Stimulated activated CD8-positive, alpha-beta memory T cell treated with anti-CD3 and anti-CD28 coated beads, Interleukin-2, amount 100 ng/mL, for 48 hours (primary cell): ENCODE data around the gene BRSK2.
"Not testable (repeated sequence)": the region's sequence is repeated elsewhere in the genome, so short reads cannot be mapped to it uniquely, and the experiment has no call there.

Experiments
- DNase-seq, 2 donors: peaks; one replicate each; pipeline ENCODE4 v3.0.0-alpha.2; 2020; ENCODE audit warnings: low read depth in 2 of 2

Gene BRSK2

GRCh38 chr11:1354125-1354938 lies 35.4 kb upstream of the BRSK2 start:
- no peak for DNase-seq

- no peak for DNase-seq
Observed at GRCh38 chr11:1356007-1356435, 33.7 kb upstream of the BRSK2 start.

GRCh38 chr11:1356478-1356960 lies 33.2 kb upstream of the BRSK2 start:
- no peak for DNase-seq

- DNase-seq, result no peak
Observed at GRCh38 chr11:1358286-1358685, 31.4 kb upstream of the BRSK2 start.

- not testable (repeated sequence) for DNase-seq
Observed at GRCh38 chr11:1358931-1359330, 30.8 kb upstream of the BRSK2 start.

- no peak for DNase-seq
Observed at GRCh38 chr11:1359556-1359955, 30.2 kb upstream of the BRSK2 start.

GRCh38 chr11:1360181-1360834 lies 29.4 kb upstream of the BRSK2 start:
- no peak for DNase-seq

GRCh38 chr11:1360835-1361357 lies 28.8 kb upstream of the BRSK2 start:
- DNase-seq, result no peak

GRCh38 chr11:1361882-1362281 lies 27.9 kb upstream of the BRSK2 start:
- DNase-seq, result no peak

GRCh38 chr11:1367721-1368120 lies 22.0 kb upstream of the BRSK2 start:
- no peak for DNase-seq

GRCh38 chr11:1368216-1368615 lies 21.5 kb upstream of the BRSK2 start:
- no peak for DNase-seq

GRCh38 chr11:1368966-1369365 lies 20.8 kb upstream of the BRSK2 start:
- no peak for DNase-seq

- DNase-seq, result no peak
Observed at GRCh38 chr11:1369371-1370005, 20.2 kb upstream of the BRSK2 start.

GRCh38 chr11:1370186-1371025 lies 19.3 kb upstream of the BRSK2 start:
- no peak for DNase-seq

- DNase-seq, result no peak
Observed at GRCh38 chr11:1371026-1371325, 18.8 kb upstream of the BRSK2 start.

GRCh38 chr11:1371377-1371776 lies 18.4 kb upstream of the BRSK2 start:
- no peak for DNase-seq

GRCh38 chr11:1371836-1372465 lies 17.8 kb upstream of the BRSK2 start:
- DNase-seq, result no peak

GRCh38 chr11:1372660-1373059 lies 17.1 kb upstream of the BRSK2 start:
- no peak for DNase-seq

- no peak for DNase-seq
Observed at GRCh38 chr11:1373536-1374214, 16.1 kb upstream of the BRSK2 start.

GRCh38 chr11:1375161-1375954 lies 14.4 kb upstream of the BRSK2 start:
- no peak for DNase-seq
